NK-92 treated with Interleukin-12 subunit alpha and Interleukin-12 subunit beta, amount 100 ng/mL, for 24 hours (cell line): Measurements from ENCODE around the gene GAMT.
"Not testable (repeated sequence)": the region's sequence is repeated elsewhere in the genome, so short reads cannot be mapped to it uniquely, and the experiment has no call there.

Experiments
- DNase-seq: peaks from one replicate; lab custom pipeline; 2025; lab: John Stamatoyannopoulos, UW

The GAMT gene

DNA sequence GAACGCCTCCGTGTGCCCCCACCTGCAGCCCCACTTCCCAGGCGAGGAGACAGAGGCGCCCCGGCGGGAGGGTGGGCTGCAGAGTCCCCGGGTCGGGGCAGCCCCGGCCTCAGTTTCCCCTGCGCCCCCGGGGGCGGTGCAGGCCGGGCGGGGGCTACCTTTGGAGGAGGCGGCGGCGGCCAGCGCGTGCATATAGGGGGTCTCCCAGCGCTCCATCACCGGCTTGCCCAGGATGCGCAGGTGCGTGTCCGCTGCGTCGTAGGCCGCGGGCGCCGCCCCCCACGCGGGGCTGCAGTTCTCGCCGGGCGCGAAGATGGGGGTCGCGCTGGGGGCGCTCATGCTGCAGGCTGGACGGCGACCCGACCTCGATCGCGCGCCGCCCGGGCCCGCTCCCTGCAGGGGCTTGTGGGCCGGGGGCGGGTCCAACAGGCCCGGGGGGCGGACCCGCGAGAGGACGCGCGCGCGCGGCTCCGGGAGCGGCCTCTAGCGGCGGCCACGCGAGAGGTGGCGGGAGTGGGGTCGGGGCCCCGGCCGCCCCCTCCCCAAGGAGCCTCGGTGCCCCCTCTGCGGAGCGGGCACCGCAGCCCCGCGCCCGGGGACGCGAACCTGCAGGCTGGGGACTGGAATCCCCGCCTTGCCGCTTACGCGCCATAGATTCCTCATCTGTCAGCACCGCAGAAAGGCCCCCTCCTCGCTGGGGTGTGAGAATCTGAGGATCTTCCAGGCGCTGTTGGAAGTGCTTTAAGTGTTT is at the start of gene GAMT:
GAMT (minus strand) TSS at position 405 of the 751 bp plus-strand sequence; CDS start at position 339, 66 bp downstream.
- DNase-seq = peak; percentile 37

DNA sequence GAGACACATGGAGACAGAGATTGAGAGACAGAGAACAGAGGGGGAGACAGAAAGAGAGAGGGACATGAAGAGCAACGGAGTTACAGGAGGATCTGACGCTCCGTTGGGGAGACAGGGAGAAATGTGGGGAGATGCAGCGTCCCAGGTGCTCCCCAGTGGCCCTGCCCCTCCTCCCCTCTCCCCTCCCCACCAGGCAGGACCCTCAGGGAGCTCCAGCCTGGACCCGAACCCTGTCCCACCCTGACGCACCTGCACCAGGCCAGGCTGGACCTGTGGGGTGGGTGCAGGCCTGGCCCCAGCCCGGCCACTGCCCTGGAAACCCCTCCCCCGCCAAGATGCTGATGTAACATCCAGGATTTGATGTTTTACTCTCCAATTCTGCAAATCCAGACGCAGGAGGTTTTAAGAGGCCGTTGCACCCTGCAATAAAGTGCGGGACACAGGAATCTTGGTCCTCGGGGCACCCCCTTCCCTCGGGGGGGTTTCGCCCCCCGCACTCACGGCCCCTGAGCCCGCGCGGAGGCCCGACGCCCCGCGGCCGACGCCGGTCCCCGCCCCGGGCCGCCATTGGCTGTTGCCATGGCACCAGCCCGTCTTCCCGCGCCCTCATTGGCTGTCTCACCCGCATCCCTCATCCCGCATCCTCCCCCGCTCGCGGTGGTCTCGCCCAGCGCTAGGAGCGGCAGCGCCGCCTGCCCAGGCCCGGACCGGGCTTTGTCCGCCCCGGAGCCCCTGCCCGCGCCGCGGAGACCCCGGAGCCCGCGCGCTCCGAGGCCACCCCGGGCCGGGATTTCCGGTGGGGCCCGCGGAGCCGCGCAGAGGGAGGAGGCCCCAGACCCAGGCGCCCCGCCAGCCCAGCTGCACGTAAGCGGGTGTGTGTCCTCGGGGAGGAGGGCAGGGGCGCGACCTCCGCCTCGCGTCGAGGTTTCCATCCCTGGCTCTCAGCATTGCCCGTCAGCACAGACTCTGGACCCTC is 48.4 kb upstream of the GAMT start, which contains the start of gene APC2:
APC2 (plus strand) TSS at position 655 of the 976 bp plus-strand sequence. CDS start 2,881 bp downstream, outside the sequence.
- DNase-seq = no peak

DNA sequence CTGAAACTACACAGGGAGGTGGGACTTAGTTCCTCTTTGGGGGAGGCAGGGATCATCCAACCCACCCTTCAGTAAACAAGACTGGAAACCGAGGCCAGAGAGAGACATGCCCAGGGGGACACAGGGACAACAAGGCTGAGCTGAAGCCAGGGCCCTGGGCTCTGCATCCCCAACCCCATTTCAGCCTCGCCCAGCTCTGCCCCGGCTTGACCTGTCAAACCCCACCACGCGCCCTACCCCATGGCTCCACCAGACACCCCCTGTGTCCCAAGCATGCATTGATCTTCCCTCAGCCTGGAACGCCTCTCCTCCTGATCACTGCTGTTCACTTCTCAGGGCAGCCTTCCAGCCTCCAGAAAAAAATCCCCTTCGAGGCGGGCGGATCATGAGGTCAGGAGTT is 46.6 kb upstream of the GAMT start:
- DNase-seq = no peak

DNA sequence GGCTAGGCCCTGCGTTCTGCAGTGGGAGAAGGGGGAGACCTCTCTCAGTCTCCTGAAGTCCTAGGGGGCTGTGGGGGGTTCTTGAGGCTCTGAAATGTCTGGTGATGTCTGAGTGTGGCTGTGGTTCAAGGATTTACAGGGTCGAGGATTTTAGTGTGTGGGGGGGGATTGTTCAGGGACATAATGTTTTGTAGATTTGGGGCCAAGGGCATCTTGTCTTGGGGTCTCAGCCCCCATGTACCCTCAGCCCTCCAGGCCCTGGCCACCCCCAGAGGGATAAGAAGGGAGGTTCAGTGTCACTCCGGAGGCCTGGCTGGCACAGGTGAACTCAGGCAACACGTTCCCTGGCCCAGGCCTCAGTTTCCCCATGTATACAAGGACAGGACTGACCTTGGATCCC is 46.2 kb upstream of the GAMT start:
- no peak for DNase-seq

DNA sequence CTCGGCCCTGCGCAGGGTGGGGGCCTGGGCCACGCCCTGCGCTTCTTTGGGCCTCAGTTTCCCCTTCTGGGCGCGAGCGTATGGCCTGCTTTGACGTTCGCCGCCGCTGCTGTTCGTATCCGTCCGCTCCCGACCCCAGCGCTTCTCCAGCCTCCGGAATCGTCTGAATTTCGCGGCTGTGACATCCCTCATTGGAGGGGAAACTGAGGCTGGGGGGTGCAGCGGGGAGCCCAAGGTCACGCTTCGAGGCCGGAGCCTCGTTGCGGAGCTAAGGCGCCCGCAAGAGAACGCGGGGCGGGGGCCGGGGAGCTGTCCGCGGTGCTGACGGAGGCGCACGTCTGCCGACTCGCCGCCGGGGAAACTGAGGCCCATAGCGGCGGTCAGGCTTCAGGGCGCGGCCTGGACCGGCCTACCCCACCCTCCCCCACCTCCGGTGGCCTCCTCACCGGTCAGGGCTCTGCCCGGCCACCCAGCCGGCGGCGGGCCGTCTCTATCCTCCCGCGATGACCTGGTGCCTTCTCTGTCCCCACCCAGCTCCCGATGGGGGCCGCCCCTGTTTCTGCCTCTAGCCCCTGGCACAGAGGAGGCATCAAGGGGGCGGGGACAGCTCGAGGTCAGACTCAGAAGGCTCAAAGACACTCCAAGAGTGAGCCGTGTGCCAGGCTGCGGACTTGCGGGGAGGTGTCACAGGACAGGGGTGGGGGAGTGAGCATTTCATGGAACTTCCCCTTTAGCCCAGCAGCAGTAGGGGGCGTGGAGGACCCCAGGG is 45.6 kb upstream of the GAMT start:
- no peak for DNase-seq

DNA sequence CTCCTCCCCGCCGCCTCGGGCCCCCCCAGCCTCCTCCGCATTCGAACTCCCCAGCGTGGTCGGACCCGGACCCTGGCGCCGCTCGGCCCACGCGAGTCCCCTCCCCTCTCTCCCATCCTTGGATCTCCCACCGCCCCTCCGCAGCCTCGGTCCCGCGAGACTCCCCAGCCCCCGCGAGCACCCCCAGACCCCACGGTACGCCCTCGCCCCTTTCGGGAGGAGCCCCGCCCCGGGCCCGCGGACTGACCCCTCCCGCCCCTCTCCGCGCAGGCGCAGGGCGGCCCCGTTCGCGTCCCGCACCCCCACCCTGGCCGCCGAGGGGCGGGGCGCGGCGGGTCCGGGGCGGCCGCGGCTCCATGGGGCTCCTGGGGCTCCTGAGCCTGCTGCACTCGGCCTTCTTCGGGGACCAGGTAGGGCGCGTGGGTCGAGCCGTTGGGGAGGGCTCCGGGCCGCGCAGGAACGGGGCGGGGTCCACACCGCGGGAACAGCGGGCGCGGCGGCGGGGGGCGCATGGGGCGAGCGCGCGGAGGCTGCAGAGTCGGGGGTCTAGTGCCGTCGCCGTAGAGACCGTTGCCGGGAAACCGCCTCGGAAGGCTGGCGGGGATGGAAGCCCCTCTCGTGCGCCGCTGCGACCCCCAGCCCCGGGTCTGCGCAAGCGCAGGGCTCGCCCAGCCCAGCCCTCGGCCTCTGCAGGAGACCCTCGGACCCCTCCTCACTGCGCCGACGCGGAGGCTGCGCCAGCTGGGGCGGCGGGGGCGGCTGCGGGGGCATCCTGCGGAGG is 44.8 kb upstream of the GAMT start:
- DNase-seq = no peak

DNA sequence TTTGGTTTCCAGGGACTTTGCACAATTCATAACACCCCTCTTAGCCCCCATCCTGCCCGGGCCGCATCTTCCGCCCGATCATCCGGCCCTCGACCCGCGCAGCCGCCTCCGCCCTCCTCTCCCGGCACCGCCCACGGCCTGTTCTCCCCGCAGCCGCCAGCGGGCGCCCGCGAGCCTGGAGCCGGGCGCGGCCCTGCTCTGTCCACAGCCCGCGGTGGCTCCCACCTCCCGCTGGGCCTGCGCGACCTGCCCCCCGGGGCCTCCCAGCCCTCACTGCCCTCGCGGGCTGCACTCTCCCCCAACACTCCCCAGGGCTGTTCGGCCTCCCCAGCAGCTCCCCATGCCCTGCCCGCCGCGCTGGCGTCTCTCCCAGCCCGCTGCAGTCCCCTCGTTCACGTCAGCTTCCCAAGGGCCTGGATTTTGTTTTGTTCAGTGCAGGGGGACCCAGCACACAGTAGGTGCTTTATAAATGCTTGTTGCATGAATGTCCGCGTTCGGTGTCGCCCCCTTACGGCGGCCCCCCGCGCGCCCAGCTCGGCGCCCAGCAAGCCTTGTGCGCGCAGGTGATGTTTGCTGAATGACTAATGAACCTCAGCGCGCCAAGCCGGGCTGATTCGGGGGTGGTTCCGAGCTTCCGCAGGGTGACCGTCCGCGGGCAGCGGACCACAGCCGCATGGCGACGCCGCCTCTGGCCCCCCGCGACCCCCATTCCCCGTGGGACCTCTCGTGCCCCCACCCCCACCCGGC is 44.0 kb upstream of the GAMT start:
- DNase-seq = peak; percentile 57

DNA sequence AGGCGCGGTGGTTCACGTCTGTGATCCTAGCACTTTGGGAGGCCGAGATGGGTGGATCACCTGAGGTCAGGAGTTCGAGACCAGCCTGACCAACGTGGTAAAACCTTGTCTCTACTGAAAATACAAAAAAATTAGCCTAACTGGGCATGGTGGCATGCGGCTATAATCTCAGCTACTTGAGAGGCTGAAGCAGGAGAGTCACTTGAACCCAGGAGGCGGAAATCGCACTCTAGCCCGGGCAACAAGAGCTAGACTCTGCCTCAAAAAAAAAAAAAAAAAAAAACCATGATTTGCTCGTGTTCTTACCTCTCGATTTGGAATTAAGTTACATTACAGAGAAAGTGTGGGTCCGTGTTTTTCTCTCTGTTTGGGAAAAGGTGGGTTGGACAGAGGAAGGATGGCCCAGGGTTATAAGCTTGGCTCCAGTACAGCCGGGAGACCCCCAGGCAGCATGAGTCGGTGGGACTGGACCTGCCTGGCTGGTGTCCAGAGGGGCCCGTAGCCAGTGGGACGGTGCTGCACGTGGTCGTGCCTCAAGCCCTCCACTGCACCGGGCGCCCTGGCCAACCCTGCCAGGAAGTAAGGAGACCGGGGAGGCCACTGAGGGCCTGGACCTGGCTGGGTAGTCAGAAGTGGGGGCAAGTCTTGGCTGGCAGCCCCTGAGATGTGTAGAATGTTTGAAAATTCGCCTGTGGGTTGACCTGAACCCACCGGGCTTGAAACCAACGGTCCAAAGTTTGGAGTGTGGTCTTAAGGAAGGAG is 40.5 kb upstream of the GAMT start:
- DNase-seq = no peak

DNA sequence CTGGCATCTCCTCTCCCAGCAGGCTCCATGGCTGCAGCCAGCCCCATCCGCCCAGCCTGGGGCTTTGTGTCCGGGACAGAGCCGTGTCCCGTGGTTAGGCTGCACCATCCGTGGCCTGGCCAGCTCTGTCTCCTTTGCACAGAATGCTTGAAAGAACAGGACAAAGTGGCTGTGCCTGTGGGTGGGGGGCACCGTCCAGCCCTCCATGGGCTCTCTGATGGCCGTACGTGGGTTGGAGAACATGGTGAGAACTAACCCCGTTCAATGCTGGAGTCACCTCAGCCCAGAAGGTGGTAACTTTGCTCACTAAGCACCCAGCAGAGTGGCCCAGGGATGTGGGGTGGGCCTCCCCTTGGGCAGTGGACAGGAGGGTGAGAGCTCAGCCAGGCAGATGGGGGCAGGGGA is 39.7 kb upstream of the GAMT start:
- DNase-seq = no peak

DNA sequence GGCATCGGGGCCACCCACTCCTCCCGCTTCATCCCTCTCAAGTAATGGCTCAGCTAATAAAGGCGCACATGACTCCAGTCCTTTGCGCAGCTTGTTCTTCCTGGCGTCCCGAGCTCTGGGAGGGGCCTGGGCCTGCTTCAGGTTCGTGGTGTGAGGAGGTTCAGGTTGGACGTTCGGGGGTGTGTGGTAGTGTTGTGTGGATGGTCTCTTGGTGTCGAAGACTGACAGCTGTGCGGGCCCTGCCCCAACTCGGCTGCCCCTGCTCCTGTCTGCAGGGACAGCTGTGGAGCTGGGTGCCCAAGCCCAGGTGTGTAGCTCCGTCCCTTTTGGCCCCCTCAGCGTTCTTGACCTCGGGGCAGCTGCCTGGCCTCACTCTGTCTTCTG is 39.1 kb upstream of the GAMT start:
- DNase-seq = no peak

DNA sequence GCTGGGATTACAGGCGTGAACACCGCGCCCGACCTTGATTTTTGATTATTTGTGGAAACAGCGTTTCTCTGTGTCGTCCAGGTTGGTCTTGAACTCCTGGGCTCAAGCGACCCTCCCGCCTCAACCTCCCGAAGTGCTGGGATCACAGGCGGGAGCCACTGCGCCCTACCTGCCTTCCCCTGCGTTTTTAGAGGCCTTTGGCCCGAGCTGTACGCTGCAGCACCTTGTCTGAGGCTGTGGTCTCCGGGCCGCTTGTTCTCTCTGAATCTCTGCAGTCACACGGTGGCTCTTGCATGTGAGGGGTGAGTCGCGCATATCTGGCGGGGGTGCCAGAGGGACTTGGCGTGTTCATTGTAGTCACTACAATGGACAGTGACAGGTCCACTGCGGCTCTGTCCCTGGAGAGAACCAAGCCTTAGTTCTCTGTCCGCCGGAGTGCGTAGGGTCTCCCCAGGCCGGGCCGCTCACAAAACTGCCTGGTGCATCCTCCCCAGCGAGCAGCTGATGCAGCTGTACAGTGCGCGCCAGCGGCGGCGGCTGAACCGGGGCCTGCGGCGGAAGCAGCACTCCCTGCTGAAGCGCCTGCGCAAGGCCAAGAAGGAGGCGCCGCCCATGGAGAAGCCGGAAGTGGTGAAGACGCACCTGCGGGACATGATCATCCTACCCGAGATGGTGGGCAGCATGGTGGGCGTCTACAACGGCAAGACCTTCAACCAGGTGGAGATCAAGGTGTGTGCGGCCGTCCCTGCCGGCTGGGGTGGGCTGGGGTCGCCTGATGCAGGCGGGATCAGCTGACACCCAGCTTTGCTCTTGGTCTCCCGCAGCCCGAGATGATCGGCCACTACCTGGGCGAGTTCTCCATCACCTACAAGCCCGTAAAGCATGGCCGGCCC is 38.4 kb upstream of the GAMT start:
- DNase-seq = not testable (repeated sequence)

DNA sequence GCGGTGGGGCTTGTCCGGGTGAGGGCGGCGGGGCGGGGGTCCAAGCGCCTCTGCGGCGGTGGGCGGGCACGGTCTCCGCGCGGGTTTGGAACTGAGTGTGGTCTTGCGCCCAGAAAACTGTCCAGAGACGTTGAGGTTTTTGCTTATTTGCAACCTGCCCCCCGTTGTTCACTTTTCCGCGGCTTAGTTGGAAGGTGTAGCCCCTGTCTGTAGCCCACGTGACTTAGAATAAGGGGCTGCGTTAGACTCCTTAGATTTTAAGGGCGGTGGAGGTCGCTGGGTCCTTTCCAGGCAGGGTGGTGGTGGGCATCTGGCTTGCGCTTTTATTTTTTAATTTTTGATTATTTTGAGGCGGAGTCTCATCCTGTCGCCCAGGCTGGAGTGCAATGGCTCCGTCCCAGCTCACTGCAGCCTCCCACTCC is 37.6 kb upstream of the GAMT start:
- no peak for DNase-seq

DNA sequence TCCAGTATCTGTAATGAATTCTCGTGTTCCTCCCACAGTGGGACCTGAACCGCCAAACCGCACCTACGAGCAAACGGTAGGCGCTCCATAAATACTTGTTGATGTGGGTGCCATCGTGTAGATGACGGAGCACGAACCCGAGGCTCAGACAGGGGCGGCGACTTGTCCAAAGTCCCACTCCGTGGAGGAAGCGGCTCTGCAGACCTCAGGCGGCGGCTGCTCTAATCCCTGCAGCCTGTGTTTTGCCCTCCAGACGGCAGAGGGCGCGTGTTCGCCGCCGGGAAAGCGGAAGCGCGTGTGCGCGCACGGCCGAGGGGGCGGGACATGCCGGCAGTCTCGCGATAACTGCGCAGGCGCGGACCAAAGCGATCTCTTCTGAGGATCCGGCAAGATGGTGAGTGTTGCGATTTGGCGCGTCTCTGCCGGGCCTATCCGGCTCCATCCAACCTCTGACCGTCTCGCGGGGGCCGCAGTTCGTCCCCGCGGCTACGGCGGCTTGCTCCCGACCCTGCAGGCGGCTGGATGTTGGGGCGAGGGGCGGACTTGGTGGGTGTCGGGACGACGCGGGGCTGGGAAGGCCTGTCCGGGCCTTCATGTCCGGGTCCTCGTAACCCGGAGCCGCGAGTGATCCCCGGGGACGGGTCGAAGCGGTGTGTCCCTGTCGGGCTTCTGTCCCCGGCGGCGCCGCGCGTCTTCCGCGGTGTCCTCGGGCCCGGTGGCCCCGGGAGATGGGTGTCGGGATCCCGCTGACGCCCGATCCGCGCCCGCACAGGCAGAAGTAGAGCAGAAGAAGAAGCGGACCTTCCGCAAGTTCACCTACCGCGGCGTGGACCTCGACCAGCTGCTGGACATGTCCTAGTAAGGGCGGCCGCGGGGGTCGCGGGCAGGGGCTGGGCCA is 36.9 kb upstream of the GAMT start, which contains the start of gene RPS15:
RPS15 (plus strand) TSS at position 362 of the 898 bp plus-strand sequence; CDS start at position 392, 30 bp downstream.
- peak; percentile 89 for DNase-seq

DNA sequence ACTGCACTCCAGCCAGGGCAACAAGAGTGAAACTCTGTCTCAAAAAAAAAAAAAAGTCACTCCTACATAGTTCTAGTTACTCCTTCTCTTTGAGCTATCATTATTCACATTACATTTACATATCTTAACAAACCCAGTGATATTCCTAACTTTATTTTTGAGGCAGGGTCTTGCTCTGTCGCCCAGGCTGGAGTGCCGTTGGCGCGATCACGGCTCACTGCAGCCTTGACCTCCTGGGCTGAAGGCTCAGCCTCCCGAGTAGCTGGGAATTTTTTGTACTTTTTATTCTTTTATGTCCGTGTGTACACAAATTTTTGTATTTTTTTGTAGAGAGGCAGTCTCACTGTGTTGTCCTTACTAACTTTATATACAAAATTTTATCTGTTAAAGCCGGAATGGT is 36.3 kb upstream of the GAMT start:
- DNase-seq = no peak

DNA sequence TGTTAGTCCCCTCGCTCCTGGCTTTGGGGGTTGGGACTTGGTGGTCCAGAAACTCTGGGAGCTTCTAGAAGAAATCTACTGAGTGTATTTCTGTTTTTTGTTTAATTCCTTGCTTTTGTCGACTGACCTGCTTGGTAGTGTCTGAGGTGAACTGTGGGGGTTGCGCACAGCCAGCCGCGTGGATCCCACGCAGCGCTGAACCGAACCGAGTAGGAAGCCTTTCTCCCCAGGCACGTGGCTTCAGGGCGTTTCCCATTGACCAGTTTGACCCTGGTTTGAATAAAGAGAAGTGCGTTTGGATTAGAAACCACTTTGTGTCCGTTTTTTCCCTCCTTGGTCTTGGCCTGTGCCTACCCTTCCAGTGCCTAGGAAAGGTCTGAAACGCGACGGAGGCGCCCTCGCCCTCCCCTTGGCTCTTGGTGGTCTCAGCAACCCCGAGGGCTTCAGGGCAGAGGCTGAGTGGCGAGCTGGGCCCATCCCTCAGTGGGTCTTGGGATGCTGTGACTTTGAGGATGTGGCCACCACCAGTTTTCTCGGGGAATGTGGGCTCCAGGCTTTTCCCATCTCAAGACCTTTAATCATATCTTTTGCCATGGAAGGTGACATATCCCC is 34.1 kb upstream of the GAMT start:
- DNase-seq = no peak

DNA sequence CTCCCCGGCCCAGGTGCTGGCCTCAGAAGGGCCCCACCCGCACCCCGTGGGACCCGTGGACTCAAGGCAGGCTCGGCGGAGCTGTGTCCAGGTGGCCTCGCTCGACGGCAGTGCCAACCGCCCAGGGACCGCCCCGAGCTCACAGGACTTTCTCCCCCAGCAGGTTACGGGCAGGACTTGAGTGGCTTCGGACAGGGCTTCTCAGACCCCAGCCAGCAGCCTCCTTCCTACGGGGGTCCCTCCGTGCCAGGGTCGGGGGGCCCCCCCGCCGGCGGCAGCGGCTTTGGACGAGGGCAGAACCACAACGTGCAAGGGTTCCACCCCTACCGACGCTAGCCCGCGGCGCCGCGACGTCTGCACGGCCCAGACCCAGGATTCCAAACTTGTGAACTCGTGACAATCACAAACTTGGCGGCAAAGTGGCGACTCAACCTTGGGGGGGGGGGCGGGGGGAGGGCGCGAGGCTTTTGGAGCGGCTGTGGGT is 33.3 kb upstream of the GAMT start:
- DNase-seq = no peak

DNA sequence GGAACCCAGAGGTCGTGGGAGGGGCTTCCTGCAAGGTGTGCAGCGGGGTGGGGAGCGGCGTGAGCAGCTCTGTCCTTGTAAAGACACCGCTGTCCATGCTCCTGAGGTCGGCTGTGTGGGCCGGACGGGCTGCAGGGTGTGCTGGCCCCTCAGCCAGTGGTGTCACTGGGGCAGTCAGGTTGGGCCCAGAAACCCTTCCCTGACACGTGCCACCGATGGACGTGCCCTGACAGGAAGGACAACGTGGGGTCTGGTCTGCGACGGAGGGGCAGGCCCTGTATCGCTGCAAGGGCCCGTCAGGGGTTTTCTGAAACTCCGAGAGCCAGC is 32.7 kb upstream of the GAMT start:
- DNase-seq = no peak
